ENCODE data around the gene NT5DC2.

NT5DC2 gene

GRCh38 chr3:52524258-52524751 lies 9.4 kb downstream of the NT5DC2 start:
- DNase-seq = no peak

DNA sequence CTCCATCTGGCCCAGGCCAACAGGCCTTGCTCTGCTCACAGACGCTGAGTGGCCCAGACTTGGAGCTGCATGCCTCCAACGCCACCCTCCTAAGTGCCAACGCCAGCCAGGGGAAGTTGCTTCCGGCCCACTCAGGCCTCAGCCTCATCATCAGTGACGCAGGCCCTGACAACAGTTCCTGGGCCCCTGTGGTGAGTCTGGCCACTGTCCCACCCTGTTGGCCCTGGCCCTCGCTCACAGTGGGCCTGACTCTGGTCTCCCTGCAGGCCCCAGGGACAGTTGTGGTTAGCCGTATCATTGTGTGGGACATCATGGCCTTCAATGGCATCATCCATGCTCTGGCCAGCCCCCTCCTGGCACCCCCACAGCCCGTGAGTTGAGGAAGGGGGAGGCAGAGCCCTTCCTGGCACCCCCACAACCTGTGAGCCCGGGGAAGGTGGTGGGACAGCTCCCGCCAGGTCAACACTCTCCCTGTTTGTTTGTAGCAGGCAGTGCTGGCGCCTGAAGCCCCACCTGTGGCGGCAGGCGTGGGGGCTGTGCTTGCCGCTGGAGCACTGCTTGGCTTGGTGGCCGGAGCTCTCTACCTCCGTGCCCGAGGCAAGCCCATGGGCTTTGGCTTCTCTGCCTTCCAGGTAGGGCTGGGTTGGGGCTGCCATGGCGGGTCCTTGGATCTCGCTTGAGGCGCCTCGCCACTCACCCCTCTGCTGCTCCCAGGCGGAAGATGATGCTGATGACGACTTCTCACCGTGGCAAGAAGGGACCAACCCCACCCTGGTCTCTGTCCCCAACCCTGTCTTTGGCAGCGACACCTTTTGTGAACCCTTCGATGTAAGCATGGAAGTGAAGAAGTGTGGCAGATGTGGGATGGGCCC lies 10.0 kb downstream of the NT5DC2 start:
- DNase-seq = no peak

DNA sequence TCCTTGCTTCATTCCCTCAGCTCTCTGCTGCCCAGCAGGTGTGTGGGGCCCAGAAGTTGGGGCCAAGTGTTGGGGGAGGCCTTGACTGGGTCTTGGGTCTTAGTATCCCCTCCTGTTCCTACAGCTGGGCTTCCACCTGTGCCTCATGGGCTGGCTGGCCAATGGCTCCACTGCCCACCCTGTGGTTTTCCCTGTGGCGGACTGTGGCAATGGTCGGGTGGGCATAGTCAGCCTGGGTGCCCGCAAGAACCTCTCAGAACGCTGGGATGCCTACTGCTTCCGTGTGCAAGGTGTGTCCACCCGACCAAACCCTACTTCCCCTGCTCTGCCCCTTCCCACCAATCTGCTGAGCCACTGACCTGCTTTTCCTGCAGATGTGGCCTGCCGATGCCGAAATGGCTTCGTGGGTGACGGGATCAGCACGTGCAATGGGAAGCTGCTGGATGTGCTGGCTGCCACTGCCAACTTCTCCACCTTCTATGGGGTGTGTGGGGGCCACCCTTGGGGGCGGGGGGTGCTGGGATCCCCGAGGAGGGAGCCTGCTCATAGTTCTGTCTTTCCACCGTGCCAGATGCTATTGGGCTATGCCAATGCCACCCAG lies 10.9 kb downstream of the NT5DC2 start:
- no peak for DNase-seq

GRCh38 chr3:52521881-52522650 lies 11.6 kb downstream of the NT5DC2 start:
- no peak for DNase-seq

GRCh38 chr3:52521488-52521824 lies 12.2 kb downstream of the NT5DC2 start:
- DNase-seq = no peak

GRCh38 chr3:52520716-52521487 lies 12.8 kb downstream of the NT5DC2 start:
- no peak for DNase-seq

DNA sequence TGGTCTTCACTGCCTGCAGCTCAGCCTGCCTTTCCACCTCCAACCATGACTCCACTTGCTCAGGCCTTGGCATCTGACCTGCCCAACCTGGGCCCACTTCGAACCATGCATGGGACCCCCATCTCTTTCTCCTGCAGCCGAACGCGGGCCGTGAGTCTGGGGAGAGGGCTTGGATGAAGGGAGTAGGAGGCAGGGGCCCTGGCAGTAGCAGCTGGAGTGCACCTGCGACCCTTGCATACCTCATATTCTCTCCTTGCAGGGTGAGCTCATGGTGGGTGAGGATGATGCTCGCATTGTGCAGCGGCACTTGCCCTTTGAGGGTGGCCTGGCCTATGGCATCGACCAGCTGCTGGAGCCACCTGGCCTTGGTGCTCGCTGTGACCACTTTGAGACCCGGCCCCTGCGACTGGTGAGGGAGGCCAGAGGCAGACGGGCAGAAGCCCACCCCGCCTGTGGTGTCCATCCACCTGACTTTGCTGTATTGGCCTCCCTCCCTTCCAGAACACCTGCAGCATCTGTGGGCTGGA lies 13.5 kb downstream of the NT5DC2 start:
- no peak for DNase-seq

GRCh38 chr3:52519445-52520140 lies 14.1 kb downstream of the NT5DC2 start:
- DNase-seq = no peak

- no peak for DNase-seq
Measured at GRCh38 chr3:52518723-52519444, 14.8 kb downstream of the NT5DC2 start.

DNA sequence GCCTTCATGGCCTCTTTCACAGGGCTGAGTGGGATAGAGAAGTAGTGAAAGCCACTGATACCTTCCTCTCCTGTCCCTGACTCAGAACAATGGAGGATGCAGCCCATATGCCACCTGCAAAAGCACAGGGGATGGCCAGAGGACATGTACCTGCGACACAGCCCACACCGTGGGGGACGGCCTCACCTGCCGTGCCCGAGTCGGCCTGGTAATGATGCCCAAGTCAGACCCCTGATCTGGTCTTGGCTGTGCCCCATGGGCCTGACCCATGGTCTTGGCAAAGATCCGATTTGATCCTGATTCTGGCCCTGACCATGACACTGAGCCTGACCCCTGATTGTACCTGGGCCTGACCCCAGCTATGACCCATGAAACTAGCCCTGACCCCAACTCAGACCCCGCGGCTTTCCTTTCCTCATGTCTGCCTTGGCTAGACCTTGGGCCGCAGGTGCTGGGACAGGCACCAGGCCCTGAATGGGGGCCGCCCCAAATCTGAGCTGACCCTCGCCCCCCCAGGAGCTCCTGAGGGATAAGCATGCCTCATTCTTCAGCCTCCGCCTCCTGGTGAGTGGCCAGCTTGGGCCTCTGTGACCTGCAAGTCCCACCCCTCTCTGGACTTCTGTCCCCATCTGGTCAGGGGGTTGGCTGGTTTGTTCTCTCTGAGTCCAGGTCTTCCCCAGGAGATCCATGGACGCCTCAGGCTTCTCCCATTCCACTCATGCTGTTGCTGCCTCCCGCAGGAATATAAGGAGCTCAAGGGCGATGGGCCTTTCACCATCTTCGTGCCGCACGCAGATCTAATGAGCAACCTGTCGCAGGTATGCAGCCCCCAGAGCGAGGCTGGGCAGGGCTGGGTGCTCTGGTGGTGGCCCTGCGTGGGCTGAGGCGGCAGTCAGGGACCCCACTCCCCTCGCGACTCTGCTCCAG lies 15.6 kb downstream of the NT5DC2 start:
- no peak for DNase-seq

GRCh38 chr3:52516509-52517195 lies 17.0 kb downstream of the NT5DC2 start:
- DNase-seq = no peak

DNA sequence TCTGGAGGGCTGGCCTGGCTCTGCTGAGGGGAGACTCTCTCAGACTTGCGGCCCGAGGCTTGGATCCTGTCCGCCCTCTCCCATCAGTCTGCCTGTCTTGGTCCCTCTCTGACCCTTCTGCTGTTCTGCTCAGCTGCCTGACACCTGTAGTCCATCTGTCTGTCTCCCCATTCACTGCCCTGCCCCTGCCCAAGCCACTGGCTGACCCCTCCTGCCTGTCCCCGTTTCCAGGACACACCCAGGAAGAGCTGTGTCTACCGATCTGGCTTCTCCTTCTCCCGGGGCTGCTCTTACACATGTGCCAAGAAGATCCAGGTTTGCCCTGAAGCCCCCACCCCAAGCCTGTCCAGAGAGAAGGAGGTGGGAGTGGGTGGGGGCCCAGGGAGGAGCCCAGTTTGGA lies 18.5 kb downstream of the NT5DC2 start:
- DNase-seq = no peak

DNA sequence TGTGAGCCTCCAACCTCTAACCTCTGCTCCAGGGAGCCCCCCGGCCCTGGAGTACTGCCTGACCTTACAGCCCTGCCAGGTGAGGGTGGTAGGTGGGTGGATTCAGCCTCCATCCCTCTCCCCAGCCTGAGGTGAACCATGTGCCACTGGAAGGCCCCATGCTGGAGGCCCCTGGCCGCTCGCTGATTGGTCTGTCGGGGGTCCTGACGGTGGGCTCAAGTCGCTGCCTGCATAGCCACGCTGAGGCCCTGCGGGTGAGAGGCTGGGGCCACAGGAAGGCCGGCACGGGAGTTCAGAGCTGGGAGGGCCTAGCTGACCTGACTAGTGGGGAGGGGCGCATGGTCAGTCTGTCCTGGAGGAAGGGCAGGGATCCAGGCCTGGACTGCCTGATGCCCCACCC lies 19.1 kb downstream of the NT5DC2 start:
- DNase-seq = no peak

DNA sequence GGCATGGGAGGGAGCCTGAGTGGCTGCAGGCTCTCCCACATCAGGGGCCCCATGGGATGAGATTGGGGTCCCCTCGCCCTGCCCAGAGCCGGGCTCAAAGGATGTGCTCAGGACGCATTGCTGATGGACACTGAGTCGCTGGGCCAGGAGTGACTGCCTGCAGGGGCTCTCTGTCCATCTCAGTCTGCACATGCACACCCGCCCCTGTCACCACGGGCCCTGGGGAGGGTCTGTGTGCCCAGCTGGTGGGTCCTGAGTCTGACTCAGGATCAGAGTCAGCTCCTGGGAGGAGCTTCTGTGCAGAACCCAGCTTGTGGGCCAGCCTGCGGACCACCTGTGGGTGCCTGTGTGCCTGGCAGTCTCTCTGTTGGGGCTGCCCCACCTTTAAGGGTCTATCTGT lies 20.4 kb downstream of the NT5DC2 start:
- no peak for DNase-seq

GRCh38 chr3:52512727-52513126 lies 20.9 kb downstream of the NT5DC2 start:
- no peak for DNase-seq

- DNase-seq = no peak
Measured at GRCh38 chr3:52512105-52512504, 21.6 kb downstream of the NT5DC2 start.

- DNase-seq = no peak
Measured at GRCh38 chr3:52511509-52511908, 22.1 kb downstream of the NT5DC2 start.

GRCh38 chr3:52509753-52510328 lies 23.8 kb downstream of the NT5DC2 start:
- DNase-seq = no peak

DNA sequence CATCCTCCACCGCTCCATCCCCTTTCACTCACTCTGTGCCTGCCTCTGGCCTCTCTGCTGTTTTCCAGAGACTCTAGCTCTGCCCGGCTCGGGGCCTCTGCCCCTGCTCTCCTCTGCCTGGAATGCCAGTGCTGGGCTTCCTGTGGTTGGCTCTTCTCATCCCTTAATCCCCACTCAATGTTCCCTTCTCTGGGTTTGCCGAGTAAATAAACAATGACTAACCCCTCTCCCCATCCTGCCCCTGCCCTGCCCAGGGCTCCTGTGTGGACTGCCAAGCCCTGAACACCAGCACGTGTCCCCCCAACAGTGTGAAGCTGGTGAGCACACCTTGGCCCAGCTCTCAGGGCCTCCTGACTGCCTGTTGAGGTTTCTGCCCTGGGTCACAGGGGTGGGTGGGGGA lies 26.3 kb downstream of the NT5DC2 start:
- DNase-seq = no peak

Data from stimulated activated CD4-positive, alpha-beta T cell treated with anti-CD3 and anti-CD28 coated beads, Interleukin-4, amount 100 ng/mL, for 24 hours (primary cell).